Measurements from ENCODE around the gene SLC12A6. TPM values are rescaled to one million over a fixed set of nuclear protein-coding genes. Genes with fewer than 3 reads are reported as not detected.
A peak's percentile ranks its signal among the peaks of the same experiment; 100 is the strongest.

Gene SLC12A6
- total RNA-seq, 1 experiment from 2014 or later = 6.6 TPM

GRCh38 chr15:34259566-34259965 is 78.0 kb downstream of the SLC12A6 start:
- DNase-seq (ENCODE audit: low read depth) = no peak

DNA sequence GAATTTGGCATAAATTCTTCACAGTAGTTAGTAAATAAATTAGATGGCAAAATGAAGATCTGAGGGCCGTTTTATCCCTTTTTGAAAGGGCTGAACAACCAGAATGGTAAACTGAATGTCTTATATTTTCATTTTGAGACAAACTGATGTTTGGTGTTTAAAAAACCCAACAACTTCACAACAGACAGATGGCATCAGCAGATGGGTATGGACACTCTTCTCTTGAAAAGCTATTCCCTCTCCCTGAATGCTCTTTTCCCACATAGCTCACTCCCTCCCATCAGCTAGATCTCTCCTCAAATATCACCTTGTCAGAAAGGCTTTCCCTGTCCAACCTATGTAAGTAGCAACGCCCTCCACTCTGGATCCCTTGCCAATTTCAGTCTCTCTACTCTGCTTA is 79.4 kb downstream of the SLC12A6 start:
- DNase-seq (ENCODE audit: low read depth) = no peak

DNA sequence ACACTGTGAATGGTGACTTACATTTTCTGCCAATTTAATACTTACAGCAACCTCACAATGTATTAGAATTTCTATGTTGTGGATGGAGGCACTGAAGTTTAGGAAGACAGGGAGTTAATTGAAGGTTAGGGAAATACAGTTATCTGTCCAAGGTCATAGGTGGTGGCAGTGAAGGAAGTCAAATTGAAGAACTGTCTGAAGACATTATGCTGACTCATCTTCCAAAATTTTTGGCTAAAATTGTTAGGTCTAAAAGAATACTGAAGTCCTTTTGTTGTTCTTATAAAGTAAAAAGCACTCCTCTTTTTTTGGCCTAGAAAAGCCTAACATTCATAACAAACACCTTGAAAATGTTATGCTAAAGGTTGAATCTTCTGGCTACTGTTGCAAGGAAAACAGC is 85.0 kb downstream of the SLC12A6 start:
- DNase-seq (ENCODE audit: low read depth) = no peak

DNA sequence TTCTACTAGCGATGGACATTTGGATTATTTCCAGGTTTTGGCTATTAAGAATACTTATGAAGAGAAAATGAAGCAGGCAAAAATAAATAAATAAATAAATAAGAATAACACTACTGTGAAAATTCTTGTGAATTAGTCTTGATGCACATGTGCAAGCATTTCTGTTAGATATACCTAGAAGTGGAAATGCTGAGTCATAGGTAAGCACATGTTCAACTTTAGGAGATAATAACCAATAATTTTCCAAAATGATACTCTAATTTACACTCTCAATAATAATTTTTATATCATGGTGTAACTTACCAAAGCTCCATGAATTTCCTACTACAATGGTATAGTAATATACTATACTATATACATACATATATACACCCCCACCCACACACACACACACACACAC is 89.4 kb downstream of the SLC12A6 start:
- DNase-seq (ENCODE audit: low read depth) = no peak

- no peak for DNase-seq (ENCODE audit: low read depth)
Observed at GRCh38 chr15:34246276-34246976, 91.2 kb downstream of the SLC12A6 start.

DNA sequence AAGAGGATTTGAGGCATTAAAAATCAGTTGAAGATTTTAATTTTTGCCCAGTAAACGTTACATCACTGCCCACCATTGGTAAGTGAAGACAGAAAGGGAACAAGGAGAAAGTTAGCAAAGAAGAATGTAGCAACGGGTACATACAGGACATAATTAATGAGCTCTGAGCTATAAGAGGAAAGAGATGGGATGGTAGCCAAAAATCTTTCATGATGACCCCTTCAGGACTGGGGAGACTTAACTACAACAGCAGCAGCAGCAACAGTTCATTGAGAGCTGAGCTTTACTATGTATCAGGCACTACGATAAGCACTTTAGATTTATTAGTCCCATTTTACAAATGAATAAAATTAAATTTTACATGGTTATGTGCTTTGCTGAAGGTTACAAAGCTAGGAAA is 94.4 kb downstream of the SLC12A6 start:
- no peak for DNase-seq (ENCODE audit: low read depth)

- DNase-seq (ENCODE audit: low read depth) = no peak
Observed at GRCh38 chr15:34242331-34242710, 95.3 kb downstream of the SLC12A6 start.

GRCh38 chr15:34241376-34242330 is 95.9 kb downstream of the SLC12A6 start:
- DNase-seq (ENCODE audit: low read depth) = peak; percentile 35

- DNase-seq (ENCODE audit: low read depth) = no peak
Observed at GRCh38 chr15:34240537-34240936, 97.0 kb downstream of the SLC12A6 start.

DNA sequence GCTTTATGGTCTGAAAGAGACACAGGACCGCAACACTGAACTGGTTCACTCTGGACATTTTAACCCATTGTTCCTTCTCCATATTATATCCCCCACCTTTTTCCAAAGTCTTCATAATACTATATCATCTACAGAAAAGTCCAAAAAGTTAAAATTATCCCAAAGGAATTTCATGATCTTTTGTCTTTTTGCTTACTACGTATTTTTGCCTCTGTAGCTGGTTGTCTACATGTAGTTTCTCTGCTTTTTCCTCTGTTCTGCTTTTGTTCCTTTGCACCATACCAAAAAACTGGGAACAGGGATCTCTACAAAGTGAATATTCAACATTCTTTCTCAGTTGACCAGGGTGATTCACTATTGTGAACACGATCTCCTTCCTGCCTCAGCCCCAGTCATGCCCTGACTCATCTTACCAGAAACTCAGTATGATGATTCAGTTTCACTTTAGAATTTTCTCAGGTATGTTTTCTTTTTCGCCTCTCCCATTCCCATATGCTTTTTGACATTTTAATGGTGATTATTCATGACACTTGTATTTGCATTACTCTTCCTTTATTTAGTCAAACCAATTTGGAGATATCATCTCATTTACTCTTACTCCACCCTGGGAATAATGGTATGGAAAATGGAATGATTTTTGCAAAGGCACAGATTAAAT is 98.3 kb downstream of the SLC12A6 start:
- DNase-seq (ENCODE audit: low read depth) = peak; percentile 91

- no peak for DNase-seq (ENCODE audit: low read depth)
Observed at GRCh38 chr15:34233614-34234013, 104.0 kb downstream of the SLC12A6 start.

DNA sequence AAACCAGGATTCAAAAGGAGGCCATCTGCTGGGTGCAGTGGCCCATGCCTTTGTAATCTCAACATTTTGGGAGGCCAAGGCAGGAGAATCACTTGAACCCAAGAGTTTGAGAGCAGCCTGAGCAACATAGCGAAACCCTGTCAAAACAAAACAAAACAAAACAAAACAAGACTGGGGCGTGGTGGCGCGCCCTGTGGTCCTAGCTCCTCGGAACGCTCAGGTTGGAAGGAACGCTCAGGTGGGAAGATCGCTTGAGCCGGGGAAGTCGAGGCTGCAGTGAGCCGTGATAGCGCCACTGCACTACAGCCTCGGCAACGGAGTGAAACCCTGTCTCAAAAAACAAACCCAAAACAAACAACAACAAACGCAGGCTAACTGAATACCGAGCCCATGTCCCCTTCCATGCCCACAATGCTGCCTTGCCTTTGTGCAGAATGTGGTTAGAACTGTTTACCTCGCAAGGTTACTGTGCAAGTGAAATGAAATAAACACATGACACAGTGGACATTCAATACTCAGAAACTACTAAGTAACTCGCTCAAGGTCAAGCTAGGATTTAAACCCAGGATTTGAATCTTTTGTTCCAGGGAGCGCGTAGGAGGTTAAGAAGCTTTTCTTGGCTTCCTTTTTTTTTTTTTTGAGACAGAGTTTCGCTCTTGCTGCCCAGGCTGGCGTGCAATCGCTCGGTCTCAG is 113.5 kb downstream of the SLC12A6 start:
- peak; percentile 44 for DNase-seq (ENCODE audit: low read depth)

GRCh38 chr15:34217587-34218225 is 119.9 kb downstream of the SLC12A6 start:
- DNase-seq (ENCODE audit: low read depth) = peak; percentile 92

DNA sequence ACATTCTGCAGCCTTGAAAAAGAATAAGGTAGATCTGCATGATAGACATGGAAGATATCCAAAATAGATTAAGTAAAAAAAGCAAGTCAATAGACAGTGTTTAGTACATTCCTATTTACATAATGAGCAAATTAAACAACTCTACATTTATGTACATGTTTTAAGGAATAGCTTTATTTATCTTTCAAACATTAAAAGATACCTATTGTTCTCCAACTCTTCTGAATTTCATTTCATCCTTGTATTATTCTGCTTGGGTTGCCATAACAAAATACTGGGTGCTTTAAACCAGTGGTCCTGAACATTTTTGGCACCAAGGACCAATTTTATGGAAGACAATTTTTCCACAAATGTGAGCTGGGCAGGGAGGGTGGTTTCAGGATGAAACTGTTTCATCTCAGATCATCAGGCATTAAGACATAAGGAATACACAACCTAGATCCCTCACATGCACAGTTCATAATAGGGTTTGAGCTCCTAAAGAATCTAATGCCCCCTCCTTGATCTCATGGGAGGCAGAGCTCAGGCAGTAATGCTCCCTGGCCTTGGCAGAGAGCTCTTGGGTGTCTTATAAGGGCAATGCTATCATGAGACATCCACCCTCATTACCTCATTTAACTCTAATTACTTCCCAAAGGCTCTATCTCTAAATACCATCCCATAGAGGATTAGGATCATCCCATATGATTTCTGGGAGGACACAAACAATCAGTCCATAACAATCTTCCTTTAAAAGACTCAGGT is 120.9 kb downstream of the SLC12A6 start:
- DNase-seq (ENCODE audit: low read depth) = no peak

GRCh38 chr15:34214135-34214534 is 123.4 kb downstream of the SLC12A6 start:
- no peak for DNase-seq (ENCODE audit: low read depth)

DNA sequence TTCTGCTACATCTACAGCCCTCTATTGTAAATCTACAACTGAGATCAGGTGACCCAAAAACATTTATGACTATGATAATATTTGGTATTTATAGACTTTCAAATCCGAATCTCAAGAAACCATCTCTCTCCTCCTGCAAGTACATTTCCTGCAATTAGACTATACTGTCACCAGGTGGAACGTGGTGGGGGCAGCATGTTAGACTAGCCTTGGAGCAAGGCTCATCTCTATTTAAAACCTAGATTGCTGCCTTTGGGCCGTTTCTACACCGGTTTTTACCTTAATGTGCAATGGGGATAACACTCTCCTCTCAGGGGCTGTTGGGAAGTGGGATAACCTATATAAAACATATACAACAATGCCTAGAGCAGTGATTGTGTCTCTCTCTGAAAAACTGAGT is 123.9 kb downstream of the SLC12A6 start:
- no peak for DNase-seq (ENCODE audit: low read depth)

- peak; percentile 89 for DNase-seq (ENCODE audit: low read depth)
Observed at GRCh38 chr15:34209421-34210282, 127.9 kb downstream of the SLC12A6 start, which contains the start of gene KATNBL1. KATNBL1 (minus strand) TSS chr15:34210096; CDS start chr15:34163676, 46,420 bp downstream.

- DNase-seq (ENCODE audit: low read depth) = peak; percentile 44
Observed at GRCh38 chr15:34206011-34206410, 131.6 kb downstream of the SLC12A6 start.

- no peak for DNase-seq (ENCODE audit: low read depth)
Observed at GRCh38 chr15:34203936-34204335, 133.6 kb downstream of the SLC12A6 start.
